Measurements from ENCODE around the gene SLC28A2.

Gene SLC28A2

DNA sequence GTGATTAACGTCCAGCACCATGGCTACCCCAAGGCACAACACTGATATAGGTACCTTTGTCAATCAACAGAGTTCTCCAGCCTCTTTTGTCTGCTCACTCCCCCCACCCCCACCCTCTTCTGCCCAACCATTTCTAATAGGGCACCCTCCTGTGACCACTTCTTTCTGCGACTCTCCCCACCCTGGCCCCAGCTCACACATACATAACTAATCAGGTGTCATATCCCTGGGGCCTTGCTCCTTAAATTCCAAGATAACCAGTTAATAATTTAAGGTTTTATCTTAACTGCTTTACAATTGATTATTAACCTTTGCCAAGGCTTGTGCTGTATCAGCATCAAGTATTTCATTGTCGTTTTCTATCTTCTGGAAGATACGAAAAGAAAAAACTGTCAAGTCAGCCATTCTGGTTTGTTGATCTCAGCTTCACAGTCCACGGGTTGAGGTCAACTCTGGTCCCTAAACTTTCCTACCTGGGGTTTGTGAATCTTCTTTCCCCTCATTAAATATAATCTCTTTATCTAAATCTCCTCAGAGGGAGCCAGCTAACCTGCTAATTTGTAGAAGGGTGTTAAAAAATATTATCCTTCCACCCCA lies 27.3 kb upstream of the SLC28A2 start:
- DNase-seq (ENCODE audit: extremely low read depth, low read depth): no peak
- TF ChIP-seq, protein P1, sequence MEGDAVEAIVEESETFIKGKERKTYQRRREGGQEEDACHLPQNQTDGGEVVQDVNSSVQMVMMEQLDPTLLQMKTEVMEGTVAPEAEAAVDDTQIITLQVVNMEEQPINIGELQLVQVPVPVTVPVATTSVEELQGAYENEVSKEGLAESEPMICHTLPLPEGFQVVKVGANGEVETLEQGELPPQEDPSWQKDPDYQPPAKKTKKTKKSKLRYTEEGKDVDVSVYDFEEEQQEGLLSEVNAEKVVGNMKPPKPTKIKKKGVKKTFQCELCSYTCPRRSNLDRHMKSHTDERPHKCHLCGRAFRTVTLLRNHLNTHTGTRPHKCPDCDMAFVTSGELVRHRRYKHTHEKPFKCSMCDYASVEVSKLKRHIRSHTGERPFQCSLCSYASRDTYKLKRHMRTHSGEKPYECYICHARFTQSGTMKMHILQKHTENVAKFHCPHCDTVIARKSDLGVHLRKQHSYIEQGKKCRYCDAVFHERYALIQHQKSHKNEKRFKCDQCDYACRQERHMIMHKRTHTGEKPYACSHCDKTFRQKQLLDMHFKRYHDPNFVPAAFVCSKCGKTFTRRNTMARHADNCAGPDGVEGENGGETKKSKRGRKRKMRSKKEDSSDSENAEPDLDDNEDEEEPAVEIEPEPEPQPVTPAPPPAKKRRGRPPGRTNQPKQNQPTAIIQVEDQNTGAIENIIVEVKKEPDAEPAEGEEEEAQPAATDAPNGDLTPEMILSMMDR (IDR thresholded peaks at IDR 0.05; ENCODE audit: low read depth, low read length, missing control alignments): no peak
- no peak overlapping the region for H3K4me3 ChIP-seq (replicated peaks; ENCODE audit: low read depth, low read length)

DNA sequence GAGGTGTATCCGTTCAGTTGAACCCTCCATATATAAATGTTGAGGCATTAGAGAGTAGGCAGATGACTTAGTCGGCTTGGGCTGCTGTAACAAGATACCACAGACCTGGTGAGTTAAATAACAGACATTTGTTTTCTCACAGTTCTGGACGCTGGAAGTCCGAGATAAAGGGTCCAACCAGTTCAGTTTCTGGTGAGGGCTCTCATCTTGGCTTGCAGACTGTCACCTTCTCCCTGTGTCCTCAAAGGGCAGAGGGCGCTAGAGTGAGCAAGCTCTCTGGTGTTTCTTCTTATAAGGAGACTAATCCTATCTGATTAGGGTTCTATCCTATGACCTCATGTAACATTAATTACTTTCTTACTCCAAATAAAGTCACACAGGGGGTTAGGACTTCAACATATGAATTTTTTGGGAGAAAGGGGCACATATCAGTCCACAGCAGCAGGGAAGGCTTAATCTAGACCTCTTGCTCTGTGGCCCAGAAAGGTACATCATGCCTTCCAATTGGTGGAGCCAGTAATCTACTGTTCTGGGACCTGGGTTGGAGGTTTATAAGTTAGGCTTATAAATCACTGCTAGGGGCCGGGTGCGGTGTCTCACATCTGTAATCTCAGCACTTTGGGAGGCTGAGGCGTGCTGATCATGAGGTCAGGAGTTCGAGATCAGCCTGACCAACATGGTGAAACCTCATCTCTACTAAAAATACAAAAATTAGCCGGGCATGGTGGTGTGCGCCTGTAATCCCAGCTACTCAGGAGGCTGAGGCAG lies 26.3 kb upstream of the SLC28A2 start:
- DNase-seq (ENCODE audit: extremely low read depth, low read depth): no peak
- TF ChIP-seq, protein P1 (IDR thresholded peaks at IDR 0.05; ENCODE audit: low read depth, low read length, missing control alignments): no peak
- H3K4me3 ChIP-seq (replicated peaks; ENCODE audit: low read depth, low read length): no peak overlapping the region

DNA sequence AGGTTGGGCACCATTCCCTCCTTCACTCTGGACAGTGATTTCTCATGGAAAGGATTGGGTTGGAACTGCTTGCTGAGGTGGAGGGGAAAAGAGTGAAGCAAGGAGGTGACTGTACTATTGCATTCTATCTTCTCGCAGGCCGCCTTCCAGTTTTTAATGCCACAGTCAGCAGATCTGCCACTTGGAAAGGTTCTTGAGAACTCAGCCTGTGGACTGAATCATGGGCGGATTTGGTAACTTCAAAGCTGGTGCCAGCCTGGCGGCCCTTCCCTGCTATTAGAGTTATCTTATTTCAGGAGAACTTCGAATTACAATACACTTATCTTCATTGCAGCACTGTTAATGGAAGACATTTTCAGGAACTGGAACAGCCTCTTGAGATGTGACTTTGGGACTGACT lies 23.1 kb upstream of the SLC28A2 start:
- TF ChIP-seq, protein P1 (IDR thresholded peaks at IDR 0.05; ENCODE audit: low read depth, low read length, missing control alignments): no peak
- DNase-seq (ENCODE audit: extremely low read depth, low read depth): no peak

DNA sequence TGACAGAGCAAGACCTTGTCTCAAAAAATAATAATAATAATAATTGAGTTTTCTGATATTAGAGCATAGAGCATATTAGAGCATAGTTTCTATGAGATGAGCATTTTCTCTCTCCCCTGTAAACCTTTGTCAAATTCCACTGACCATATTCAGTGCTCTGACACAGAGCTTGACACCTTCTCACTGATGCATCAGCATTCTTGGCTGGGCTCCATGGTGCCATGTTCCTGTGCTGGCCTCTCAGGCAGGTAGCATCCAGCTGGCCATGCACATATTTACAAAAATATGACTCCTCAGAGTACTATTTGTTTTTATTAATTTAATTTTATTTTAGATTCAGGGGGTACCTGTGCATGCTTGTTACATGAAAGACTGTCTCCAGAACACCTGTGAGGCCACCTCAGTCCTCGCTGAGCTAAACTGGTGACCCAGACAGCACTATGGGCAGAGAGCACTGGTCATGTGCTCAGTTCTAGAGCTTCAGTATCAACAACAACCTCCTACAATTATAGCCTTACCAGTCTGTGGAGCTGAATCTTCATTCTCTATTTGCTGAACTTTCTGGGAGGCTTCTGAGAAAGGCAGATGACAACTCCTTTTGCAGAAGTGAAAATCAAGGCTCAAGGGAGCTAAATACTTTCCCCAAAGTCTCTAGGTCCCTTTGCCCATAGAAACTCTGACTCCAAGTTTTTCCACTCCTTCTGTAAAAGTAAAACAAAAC lies 21.6 kb upstream of the SLC28A2 start:
- DNase-seq (ENCODE audit: extremely low read depth, low read depth): no peak

More for the DNA sequence above, 23.1 kb upstream of the SLC28A2 start:
- no peak overlapping the region for H3K4me3 ChIP-seq (replicated peaks; ENCODE audit: low read depth, low read length)

DNA sequence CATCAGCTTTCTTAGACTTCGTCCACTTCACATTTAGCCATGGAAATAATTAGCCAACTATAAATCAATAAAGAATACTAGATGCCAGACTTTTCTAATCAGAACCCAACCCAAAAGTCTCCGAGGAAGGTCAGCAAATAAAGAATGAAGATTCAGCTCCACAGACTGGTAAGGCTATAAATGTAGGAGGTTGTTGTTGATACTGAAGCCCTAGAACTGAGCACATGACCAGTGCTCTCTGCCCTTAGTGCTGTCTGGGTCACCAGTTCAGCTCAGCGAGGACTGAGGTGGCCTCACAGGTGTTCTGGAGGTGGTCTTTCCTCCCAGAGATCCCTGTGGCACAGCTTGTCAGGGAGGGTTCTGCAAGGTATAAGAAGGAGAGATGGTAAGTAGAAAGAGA lies 20.9 kb upstream of the SLC28A2 start:
- TF ChIP-seq, protein P1 (IDR thresholded peaks at IDR 0.05; ENCODE audit: low read depth, low read length, missing control alignments): no peak
- no peak for DNase-seq (ENCODE audit: extremely low read depth, low read depth)
- no peak overlapping the region for H3K4me3 ChIP-seq (replicated peaks; ENCODE audit: low read depth, low read length)

More for the DNA sequence above, 21.6 kb upstream of the SLC28A2 start:
- H3K4me3 ChIP-seq (replicated peaks; ENCODE audit: low read depth, low read length): no peak overlapping the region
- TF ChIP-seq, protein P1 (IDR thresholded peaks at IDR 0.05; ENCODE audit: low read depth, low read length, missing control alignments): no peak

DNA sequence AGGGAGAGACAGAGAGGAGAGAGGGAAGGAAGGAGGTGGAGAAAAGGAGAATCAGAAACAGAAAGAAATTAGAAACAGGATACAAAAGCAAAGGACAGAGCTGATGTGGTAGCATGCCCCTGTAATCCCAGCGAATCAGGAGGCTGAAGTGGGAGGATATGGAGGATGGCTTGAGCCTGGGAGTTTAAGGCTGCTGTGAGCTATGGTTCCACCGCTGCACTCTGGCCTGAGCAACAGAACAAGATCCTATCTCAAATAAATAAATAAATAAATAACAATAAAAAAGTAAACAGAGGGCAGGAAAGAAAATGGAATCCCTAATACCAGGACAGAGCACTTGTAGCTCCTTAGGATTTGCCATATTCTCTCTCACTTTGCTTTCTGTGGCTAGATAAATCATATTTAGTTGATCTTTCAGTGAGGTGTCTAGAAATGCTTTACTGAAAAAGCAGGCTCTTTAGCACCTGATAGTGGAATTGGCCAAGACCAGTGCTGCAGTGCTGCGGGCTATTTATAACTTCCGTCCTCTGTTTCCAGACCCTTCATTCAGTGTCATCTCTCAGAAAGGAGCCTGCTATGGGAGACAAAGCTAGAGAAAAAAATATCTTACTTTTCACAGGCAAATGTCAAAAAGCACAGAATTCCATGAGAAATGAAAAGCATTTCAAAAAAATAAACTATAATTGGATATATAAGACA lies 20.0 kb upstream of the SLC28A2 start:
- H3K4me3 ChIP-seq (replicated peaks; ENCODE audit: low read depth, low read length): no peak overlapping the region
- TF ChIP-seq, protein P1 (IDR thresholded peaks at IDR 0.05; ENCODE audit: low read depth, low read length, missing control alignments): no peak
- no peak for DNase-seq (ENCODE audit: extremely low read depth, low read depth)

Data from HFF-Myc (cell line).